Smooth muscle cell (in vitro differentiated cells): ENCODE results near the gene THRA. TPM values are rescaled to one million over a fixed set of nuclear protein-coding genes. Genes with fewer than 3 reads are reported as not detected.
A peak's percentile ranks its signal among the peaks of the same experiment; 100 is the strongest.

Source experiments
- DNase-seq: peaks from one replicate; lab custom pipeline; 2025; ENCODE audit not compliant: unreplicated experiment; lab: John Stamatoyannopoulos, UW
- H2AFZ ChIP-seq: fragments of 200-600 bp; sonication (generic); 2 replicates; pipeline ENCODE4 v1.6.0; 2016; ENCODE audit warnings: antibody characterized with exemption, low read depth, mild to moderate bottlenecking
- H3F3A ChIP-seq: fragments of 200-600 bp; sonication (generic); 2 replicates; pipeline ENCODE4 v1.6.0; 2017; ENCODE audit warnings: antibody characterized with exemption, low read depth
- H3K27ac ChIP-seq: fragments of 200-600 bp; sonication (generic); 2 replicates; pipeline ENCODE4 v1.5.1; 2016; ENCODE audit warnings: low read depth, mild to moderate bottlenecking
- H3K27me3 ChIP-seq: fragments of 200-600 bp; sonication (generic); 2 replicates; pipeline ENCODE4 v1.6.1; 2016; ENCODE audit warnings: low read depth, mild to moderate bottlenecking
- H3K36me3 ChIP-seq: fragments of 200-600 bp; sonication (generic); 2 replicates; pipeline ENCODE4 v1.5.1; 2016; ENCODE audit warnings: low read depth
- H3K4me1 ChIP-seq: fragments of 200-600 bp; sonication (generic); 2 replicates; pipeline ENCODE4 v1.5.1; 2016; ENCODE audit warnings: low read depth
- H3K4me2 ChIP-seq: fragments of 200-600 bp; sonication (generic); 2 replicates; pipeline ENCODE4 v1.6.0; 2016; ENCODE audit warnings: mild to moderate bottlenecking
- H3K4me3 ChIP-seq: fragments of 200-600 bp; sonication (generic); 2 replicates; pipeline ENCODE4 v1.5.1; 2016; ENCODE audit warnings: mild to moderate bottlenecking
- H3K79me2 ChIP-seq: fragments of 200-600 bp; sonication (generic); 2 replicates; pipeline ENCODE4 v1.6.0; 2016; ENCODE audit warnings: low read depth, mild to moderate bottlenecking
- H3K9ac ChIP-seq: fragments of 200-600 bp; sonication (generic); 2 replicates; pipeline ENCODE4 v1.6.0; 2016; ENCODE audit warnings: low read depth
- H3K9me3 ChIP-seq: fragments of 200-600 bp; sonication (generic); replicated peaks from 2 replicates; pipeline ENCODE4 v1.5.1; 2016; ENCODE audit warnings: low read depth
- H4K20me1 ChIP-seq: fragments of 200-600 bp; sonication (generic); 2 replicates; pipeline ENCODE4 v1.6.0; 2016; ENCODE audit warnings: low read depth
- CTCF ChIP-seq: fragments of 200-600 bp; sonication (generic); IDR thresholded peaks from 2 replicates; pipeline ENCODE4 v1.5.1; 2017; ENCODE audit warnings: borderline replicate concordance, mild to moderate bottlenecking, antibody characterized with exemption; ENCODE audit not compliant: insufficient read depth, poor library complexity, severe bottlenecking
- WGBS: methylation state at CpG from one replicate; pipeline ENCODE4 v1.1.7; 2016; ENCODE audit warnings: low lambda C conversion rate; 5-methylcytosine and 5-hydroxymethylcytosine counted together
- polyA plus RNA-seq: library from polyadenylated mRNA; unstranded; fragments of >200 nt; fragmentation: Nextera tagmentation; extraction: Ambion mirVana; gene quantifications from 2 replicates; pipeline ENCODE4 v1.2.1, GENCODE V29; 2016
- total RNA-seq: library from RNA; depleted of rRNA; stranded (reverse); fragments of >200 nt; gene quantifications from 2 replicates; pipeline ENCODE4 v1.2.3, GENCODE V29; 2014

THRA gene
- total RNA-seq: 15.6 and 25.4 TPM in 2 replicates
- 17.6 and 21.2 TPM in 2 replicates for polyA plus RNA-seq

- WGBS: 3% methylated on average over 40 of the region's 83 CpGs
- no peak for DNase-seq
Observed at GRCh38 chr17:40062329-40063186, at the start of gene THRA. Gene THRA (plus strand): TSS chr17:40062965. CDS start chr17:40074489, 11,524 bp downstream.

GRCh38 chr17:40014375-40014980 is 48.3 kb upstream of the THRA start:
- no peak for TF ChIP-seq CTCF
- Histone ChIP-seq H4K20me1 (no peaks in the 10 kb centered on the region), H3K4me1 (peaks cover 10% of the 10 kb centered on the region), H2AFZ (no peak overlapping the region), H3K36me3 (no peaks in the 10 kb centered on the region), H3K9ac (no peak overlapping the region), H3K79me2 (no peaks in the 10 kb centered on the region), H3K4me3 (no peak overlapping the region), H3K27ac (no peak overlapping the region), H3K9me3 (no peaks in the 10 kb centered on the region), H3K4me2 (no peak overlapping the region), H3F3A (no peaks in the 10 kb centered on the region), H3K27me3 (no peaks in the 10 kb centered on the region)
- DNase-seq: no peak
- WGBS: 64% methylated on average over 18 of the region's 18 CpGs

More at GRCh38 chr17:40062329-40063186, at the start of gene THRA:
- H4K20me1 ChIP-seq: peaks cover 27% of the 10 kb centered on the region
- no peaks in the 10 kb centered on the region for H3K27me3 ChIP-seq
- TF ChIP-seq CTCF: no peak
- peak within 1 kb of the TSS; percentile 100 for H3K4me3 ChIP-seq
- H3K9me3 ChIP-seq: no peaks in the 10 kb centered on the region
- peaks cover 23% of the 10 kb centered on the region for H3K4me1 ChIP-seq
- peaks cover 27% of the 10 kb centered on the region for H3K79me2 ChIP-seq
- peak within 1 kb of the TSS; percentile 99 for H3K4me2 ChIP-seq
- peak within 1 kb of the TSS; percentile 78 for H3K9ac ChIP-seq
- peak within 1 kb of the TSS; percentile 42 for H3K27ac ChIP-seq
- H3K36me3 ChIP-seq: no peaks in the 10 kb centered on the region
- no peaks in the 10 kb centered on the region for H3F3A ChIP-seq
- H2AFZ ChIP-seq: peak within 1 kb of the TSS; percentile 98

- Histone ChIP-seq H3K9me3 (no peaks in the 10 kb centered on the region), H3K4me2 (no peak within 1 kb of the TSS), H3K79me2 (no peaks in the 10 kb centered on the region), H3K27ac (no peak within 1 kb of the TSS), H3K36me3 (no peaks in the 10 kb centered on the region), H3K4me1 (peaks cover 10% of the 10 kb centered on the region), H3K4me3 (no peak within 1 kb of the TSS), H4K20me1 (no peaks in the 10 kb centered on the region), H3K9ac (no peak within 1 kb of the TSS), H2AFZ (no peak within 1 kb of the TSS), H3K27me3 (no peaks in the 10 kb centered on the region), H3F3A (no peaks in the 10 kb centered on the region)
- no peak for TF ChIP-seq CTCF
- WGBS: 81% methylated on average over 20 of the region's 20 CpGs
- no peak for DNase-seq
Observed at GRCh38 chr17:40015005-40015997, 47.5 kb upstream of the THRA start, which contains the start of gene CSF3. Gene CSF3 (plus strand): TSS chr17:40015440. CDS start chr17:40015475, 35 bp downstream.
